GM23338 (cell line): ENCODE results near the gene SKIC8. TPM values are rescaled to one million over a fixed set of nuclear protein-coding genes. Genes with fewer than 3 reads are reported as not detected.
A peak's percentile ranks its signal among the peaks of the same experiment; 100 is the strongest.

Experiments
- ATAC-seq: fragments of 200-7000 bp; cut with Tn5 transposase; 3 replicates; pipeline ENCODE4 v1.9.1; 2020
- DNase-seq: peaks from one replicate; pipeline ENCODE4 v3.0.0-alpha.2; 2015; ENCODE audit warnings: low spot score
- H2AFZ ChIP-seq: fragments of 200-600 bp; sonication (generic); 2 replicates; pipeline ENCODE4 v1.8.0; 2016; ENCODE audit warnings: antibody characterized with exemption, mild to moderate bottlenecking, moderate library complexity
- H3F3A ChIP-seq: fragments of 200-600 bp; sonication (generic); replicated peaks from 2 replicates; pipeline ENCODE4 v1.8.0; 2017; ENCODE audit warnings: antibody characterized with exemption, mixed run types, low read depth
- H3K27ac ChIP-seq: fragments of 200-600 bp; sonication (generic); 2 replicates; pipeline ENCODE4 v1.6.1; 2016; ENCODE audit warnings: low read depth
- H3K27me3 ChIP-seq: fragments of 200-600 bp; sonication (generic); 2 replicates; pipeline ENCODE4 v1.8.0; 2016; ENCODE audit warnings: mild to moderate bottlenecking, mixed run types, moderate library complexity; ENCODE audit not compliant: insufficient read depth
- H3K36me3 ChIP-seq: fragments of 200-600 bp; sonication (generic); 2 replicates; pipeline ENCODE4 v1.8.0; 2016; ENCODE audit warnings: mild to moderate bottlenecking; ENCODE audit not compliant: insufficient read depth
- H3K4me1 ChIP-seq: fragments of 200-600 bp; sonication (generic); 2 replicates; pipeline ENCODE4 v1.8.0; 2016; ENCODE audit warnings: mild to moderate bottlenecking, moderate library complexity; ENCODE audit not compliant: insufficient read depth
- H3K4me2 ChIP-seq: fragments of 200-600 bp; sonication (generic); 2 replicates; pipeline ENCODE4 v1.7.1; 2017; ENCODE audit warnings: mixed run types
- H3K4me3 ChIP-seq: fragments of 200-600 bp; sonication (generic); 2 replicates; pipeline ENCODE4 v1.6.1; 2016; ENCODE audit warnings: mixed run types
- H3K79me2 ChIP-seq: fragments of 200-600 bp; sonication (generic); replicated peaks from 2 replicates; pipeline ENCODE4 v1.8.0; 2017; ENCODE audit warnings: mild to moderate bottlenecking; ENCODE audit not compliant: insufficient read depth
- H3K9me2 ChIP-seq: fragments of 200-600 bp; sonication (generic); 2 replicates; pipeline ENCODE4 v1.8.0; 2017; ENCODE audit not compliant: insufficient read depth
- H4K20me1 ChIP-seq: fragments of 200-600 bp; sonication (generic); replicated peaks from 2 replicates; pipeline ENCODE4 v1.8.0; 2017; ENCODE audit warnings: mild to moderate bottlenecking; ENCODE audit not compliant: insufficient read depth
- H3K27ac Mint-ChIP-seq: 2 replicates; pipeline ENCODE4 v1.8.0; 2020; ENCODE audit warnings: inconsistent platforms, mild to moderate bottlenecking, moderate library complexity, mixed read lengths
- H3K27me3 Mint-ChIP-seq: 3 replicates; pipeline ENCODE4 v1.8.0; 2022; ENCODE audit warnings: low read depth, mild to moderate bottlenecking, moderate library complexity, mixed read lengths, inconsistent platforms; ENCODE audit not compliant: insufficient read depth, poor library complexity
- H3K36me3 Mint-ChIP-seq: 3 replicates; pipeline ENCODE4 v1.8.0; 2021; ENCODE audit warnings: low read depth, mild to moderate bottlenecking, inconsistent platforms, moderate library complexity, mixed read lengths
- H3K4me1 Mint-ChIP-seq: 3 replicates; pipeline ENCODE4 v1.8.0; 2020; ENCODE audit warnings: mild to moderate bottlenecking, inconsistent platforms, mixed read lengths
- H3K4me3 Mint-ChIP-seq: 3 replicates; pipeline ENCODE4 v1.8.0; 2021; ENCODE audit warnings: moderate library complexity, mild to moderate bottlenecking, inconsistent platforms, mixed read lengths
- H3K9me3 Mint-ChIP-seq: 3 replicates; pipeline ENCODE4 v1.8.0; 2020; ENCODE audit warnings: moderate library complexity, mild to moderate bottlenecking, inconsistent platforms, mixed read lengths
- CREB1 ChIP-seq: fragments of 250-450 bp; sonication (Bioruptor Pico); IDR thresholded peaks from 2 replicates; pipeline ENCODE4 v1.5.0; 2020; ENCODE audit warnings: low read depth, mild to moderate bottlenecking, moderate library complexity
- CTCF ChIP-seq, 2 experiments: fragments of 200-600 bp in 1 of 2; sonication (generic) in 1 of 2; conservative IDR thresholded peaks; 2 replicates each; pipeline versions ENCODE4 v1.5.1 to v1.6.1; 2016 to 2017; ENCODE audit warnings: antibody characterized with exemption in 2 of 2, low read depth in 2 of 2, mild to moderate bottlenecking in 2 of 2, moderate library complexity in 1 of 2
- EZH2 ChIP-seq: fragments of 200-600 bp; sonication (generic); IDR thresholded peaks from one replicate; pipeline ENCODE4 v1.8.0; 2017; ENCODE audit warnings: antibody characterized with exemption, mild to moderate bottlenecking, low read depth; ENCODE audit not compliant: unreplicated experiment
- EZH2phosphoT487 ChIP-seq: fragments of 200-600 bp; sonication (generic); IDR thresholded peaks from one replicate; pipeline ENCODE4 v1.8.1; 2018; ENCODE audit warnings: antibody characterized with exemption; ENCODE audit not compliant: unreplicated experiment
- JUNB ChIP-seq: IDR thresholded peaks from one replicate; pipeline ENCODE4 v1.6.1; 2016; ENCODE audit warnings: antibody characterized with exemption; ENCODE audit not compliant: unreplicated experiment
- NANOG ChIP-seq: IDR thresholded peaks from 2 replicates; pipeline ENCODE4 v1.6.1; 2016; ENCODE audit warnings: antibody characterized with exemption, borderline replicate concordance
- POLR2AphosphoS5 ChIP-seq: IDR thresholded peaks from 2 replicates; pipeline ENCODE4 v1.6.1; 2016; ENCODE audit warnings: antibody characterized with exemption, low read depth
- STAT1 ChIP-seq: IDR thresholded peaks from one replicate; pipeline ENCODE4 v1.6.1; 2016; ENCODE audit warnings: antibody characterized with exemption; ENCODE audit not compliant: unreplicated experiment
- ZNF114 ChIP-seq: fragments of 250-450 bp; sonication (Bioruptor Pico); IDR thresholded peaks from 2 replicates; pipeline ENCODE4 v1.5.0; 2020; ENCODE audit warnings: mild to moderate bottlenecking, moderate library complexity
- ZNF331 ChIP-seq: fragments of 250-450 bp; sonication (Bioruptor Pico); IDR thresholded peaks from 2 replicates; pipeline ENCODE4 v1.5.0; 2020; ENCODE audit warnings: low read depth, mild to moderate bottlenecking, moderate library complexity
- polyA plus RNA-seq: library from polyadenylated mRNA; unstranded; fragments of >200 nt; fragmentation: Nextera tagmentation; extraction: Ambion mirVana; gene quantifications from 2 replicates; pipeline ENCODE4 v1.2.1, GENCODE V29; 2016
- total RNA-seq: library from RNA; depleted of rRNA; stranded (reverse); fragments of >200 nt; shearing (Covaris generic); gene quantifications from 2 replicates; pipeline ENCODE4 v1.2.3, GENCODE V29; 2014
- TF ChIP-seq, protein P1 (sequence below): IDR thresholded peaks from one replicate; pipeline ENCODE4 v1.6.1; 2018; ENCODE audit warnings: antibody characterized with exemption; ENCODE audit not compliant: unreplicated experiment
- TF ChIP-seq, protein P2 (sequence below): IDR thresholded peaks from 2 replicates; pipeline ENCODE4 v1.6.1; 2016; ENCODE audit warnings: antibody characterized with exemption
- TF ChIP-seq, protein P3 (sequence below): fragments of 250-450 bp; sonication (Bioruptor Pico); IDR thresholded peaks from 2 replicates; pipeline ENCODE4 v1.5.0; 2020; ENCODE audit warnings: mild to moderate bottlenecking, moderate library complexity

Gene SKIC8
- total and polyA plus RNA-seq, 2 experiments from 2014 or later: 59.4 to 73.8 TPM

DNA sequence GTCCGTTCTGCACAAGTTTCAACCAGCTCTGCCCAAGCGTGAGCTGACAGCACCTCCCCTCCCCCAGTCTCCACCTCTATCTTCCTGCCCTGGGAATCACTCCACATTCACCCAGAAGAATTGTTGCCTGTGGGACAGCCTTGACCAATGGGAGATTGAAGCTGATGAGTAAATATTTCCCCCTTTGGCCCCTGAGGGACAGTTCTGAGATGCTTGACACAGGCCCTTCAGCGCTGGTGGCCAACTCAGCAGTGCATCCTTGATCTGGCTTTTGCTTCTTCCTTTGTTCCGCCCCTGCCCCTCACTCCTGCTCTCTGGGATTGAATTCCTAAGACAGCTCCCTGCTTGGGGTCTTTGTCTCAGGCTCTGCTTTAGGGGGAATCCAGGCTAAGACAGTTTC lies 13.1 kb upstream of the SKIC8 start:
- Mint-ChIP-seq H3K36me3 (no peaks in the 10 kb centered on the region), H3K9me3 (no peaks in the 10 kb centered on the region; the same call in 2 of the 3 replicates), H3K4me1 (peaks cover 34% of the 10 kb centered on the region), H3K27me3 (peaks cover 20% of the 10 kb centered on the region), H3K27ac (peak overlapping the region; percentile 8; the same call in 1 of the 2 replicates), H3K4me3 (no peak overlapping the region)
- no peak for TF ChIP-seq NANOG
- TF ChIP-seq, protein P1, sequence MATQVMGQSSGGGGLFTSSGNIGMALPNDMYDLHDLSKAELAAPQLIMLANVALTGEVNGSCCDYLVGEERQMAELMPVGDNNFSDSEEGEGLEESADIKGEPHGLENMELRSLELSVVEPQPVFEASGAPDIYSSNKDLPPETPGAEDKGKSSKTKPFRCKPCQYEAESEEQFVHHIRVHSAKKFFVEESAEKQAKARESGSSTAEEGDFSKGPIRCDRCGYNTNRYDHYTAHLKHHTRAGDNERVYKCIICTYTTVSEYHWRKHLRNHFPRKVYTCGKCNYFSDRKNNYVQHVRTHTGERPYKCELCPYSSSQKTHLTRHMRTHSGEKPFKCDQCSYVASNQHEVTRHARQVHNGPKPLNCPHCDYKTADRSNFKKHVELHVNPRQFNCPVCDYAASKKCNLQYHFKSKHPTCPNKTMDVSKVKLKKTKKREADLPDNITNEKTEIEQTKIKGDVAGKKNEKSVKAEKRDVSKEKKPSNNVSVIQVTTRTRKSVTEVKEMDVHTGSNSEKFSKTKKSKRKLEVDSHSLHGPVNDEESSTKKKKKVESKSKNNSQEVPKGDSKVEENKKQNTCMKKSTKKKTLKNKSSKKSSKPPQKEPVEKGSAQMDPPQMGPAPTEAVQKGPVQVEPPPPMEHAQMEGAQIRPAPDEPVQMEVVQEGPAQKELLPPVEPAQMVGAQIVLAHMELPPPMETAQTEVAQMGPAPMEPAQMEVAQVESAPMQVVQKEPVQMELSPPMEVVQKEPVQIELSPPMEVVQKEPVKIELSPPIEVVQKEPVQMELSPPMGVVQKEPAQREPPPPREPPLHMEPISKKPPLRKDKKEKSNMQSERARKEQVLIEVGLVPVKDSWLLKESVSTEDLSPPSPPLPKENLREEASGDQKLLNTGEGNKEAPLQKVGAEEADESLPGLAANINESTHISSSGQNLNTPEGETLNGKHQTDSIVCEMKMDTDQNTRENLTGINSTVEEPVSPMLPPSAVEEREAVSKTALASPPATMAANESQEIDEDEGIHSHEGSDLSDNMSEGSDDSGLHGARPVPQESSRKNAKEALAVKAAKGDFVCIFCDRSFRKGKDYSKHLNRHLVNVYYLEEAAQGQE: no peak
- no peak for TF ChIP-seq ZNF331
- no peak for TF ChIP-seq CREB1 (CRISPR knock-in tag)
- TF ChIP-seq ZNF114 (CRISPR knock-in tag): no peak
- TF ChIP-seq CTCF (conservative IDR thresholded peaks at IDR 0.05; ENCODE audit: low read depth in 2 of 2): no peak
- TF ChIP-seq, protein P2, sequence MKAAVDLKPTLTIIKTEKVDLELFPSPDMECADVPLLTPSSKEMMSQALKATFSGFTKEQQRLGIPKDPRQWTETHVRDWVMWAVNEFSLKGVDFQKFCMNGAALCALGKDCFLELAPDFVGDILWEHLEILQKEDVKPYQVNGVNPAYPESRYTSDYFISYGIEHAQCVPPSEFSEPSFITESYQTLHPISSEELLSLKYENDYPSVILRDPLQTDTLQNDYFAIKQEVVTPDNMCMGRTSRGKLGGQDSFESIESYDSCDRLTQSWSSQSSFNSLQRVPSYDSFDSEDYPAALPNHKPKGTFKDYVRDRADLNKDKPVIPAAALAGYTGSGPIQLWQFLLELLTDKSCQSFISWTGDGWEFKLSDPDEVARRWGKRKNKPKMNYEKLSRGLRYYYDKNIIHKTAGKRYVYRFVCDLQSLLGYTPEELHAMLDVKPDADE: no peak
- TF ChIP-seq POLR2AphosphoS5: no peak
- TF ChIP-seq JUNB: no peak
- TF ChIP-seq STAT1: no peak
- TF ChIP-seq EZH2: no peak
- TF ChIP-seq, protein P3, sequence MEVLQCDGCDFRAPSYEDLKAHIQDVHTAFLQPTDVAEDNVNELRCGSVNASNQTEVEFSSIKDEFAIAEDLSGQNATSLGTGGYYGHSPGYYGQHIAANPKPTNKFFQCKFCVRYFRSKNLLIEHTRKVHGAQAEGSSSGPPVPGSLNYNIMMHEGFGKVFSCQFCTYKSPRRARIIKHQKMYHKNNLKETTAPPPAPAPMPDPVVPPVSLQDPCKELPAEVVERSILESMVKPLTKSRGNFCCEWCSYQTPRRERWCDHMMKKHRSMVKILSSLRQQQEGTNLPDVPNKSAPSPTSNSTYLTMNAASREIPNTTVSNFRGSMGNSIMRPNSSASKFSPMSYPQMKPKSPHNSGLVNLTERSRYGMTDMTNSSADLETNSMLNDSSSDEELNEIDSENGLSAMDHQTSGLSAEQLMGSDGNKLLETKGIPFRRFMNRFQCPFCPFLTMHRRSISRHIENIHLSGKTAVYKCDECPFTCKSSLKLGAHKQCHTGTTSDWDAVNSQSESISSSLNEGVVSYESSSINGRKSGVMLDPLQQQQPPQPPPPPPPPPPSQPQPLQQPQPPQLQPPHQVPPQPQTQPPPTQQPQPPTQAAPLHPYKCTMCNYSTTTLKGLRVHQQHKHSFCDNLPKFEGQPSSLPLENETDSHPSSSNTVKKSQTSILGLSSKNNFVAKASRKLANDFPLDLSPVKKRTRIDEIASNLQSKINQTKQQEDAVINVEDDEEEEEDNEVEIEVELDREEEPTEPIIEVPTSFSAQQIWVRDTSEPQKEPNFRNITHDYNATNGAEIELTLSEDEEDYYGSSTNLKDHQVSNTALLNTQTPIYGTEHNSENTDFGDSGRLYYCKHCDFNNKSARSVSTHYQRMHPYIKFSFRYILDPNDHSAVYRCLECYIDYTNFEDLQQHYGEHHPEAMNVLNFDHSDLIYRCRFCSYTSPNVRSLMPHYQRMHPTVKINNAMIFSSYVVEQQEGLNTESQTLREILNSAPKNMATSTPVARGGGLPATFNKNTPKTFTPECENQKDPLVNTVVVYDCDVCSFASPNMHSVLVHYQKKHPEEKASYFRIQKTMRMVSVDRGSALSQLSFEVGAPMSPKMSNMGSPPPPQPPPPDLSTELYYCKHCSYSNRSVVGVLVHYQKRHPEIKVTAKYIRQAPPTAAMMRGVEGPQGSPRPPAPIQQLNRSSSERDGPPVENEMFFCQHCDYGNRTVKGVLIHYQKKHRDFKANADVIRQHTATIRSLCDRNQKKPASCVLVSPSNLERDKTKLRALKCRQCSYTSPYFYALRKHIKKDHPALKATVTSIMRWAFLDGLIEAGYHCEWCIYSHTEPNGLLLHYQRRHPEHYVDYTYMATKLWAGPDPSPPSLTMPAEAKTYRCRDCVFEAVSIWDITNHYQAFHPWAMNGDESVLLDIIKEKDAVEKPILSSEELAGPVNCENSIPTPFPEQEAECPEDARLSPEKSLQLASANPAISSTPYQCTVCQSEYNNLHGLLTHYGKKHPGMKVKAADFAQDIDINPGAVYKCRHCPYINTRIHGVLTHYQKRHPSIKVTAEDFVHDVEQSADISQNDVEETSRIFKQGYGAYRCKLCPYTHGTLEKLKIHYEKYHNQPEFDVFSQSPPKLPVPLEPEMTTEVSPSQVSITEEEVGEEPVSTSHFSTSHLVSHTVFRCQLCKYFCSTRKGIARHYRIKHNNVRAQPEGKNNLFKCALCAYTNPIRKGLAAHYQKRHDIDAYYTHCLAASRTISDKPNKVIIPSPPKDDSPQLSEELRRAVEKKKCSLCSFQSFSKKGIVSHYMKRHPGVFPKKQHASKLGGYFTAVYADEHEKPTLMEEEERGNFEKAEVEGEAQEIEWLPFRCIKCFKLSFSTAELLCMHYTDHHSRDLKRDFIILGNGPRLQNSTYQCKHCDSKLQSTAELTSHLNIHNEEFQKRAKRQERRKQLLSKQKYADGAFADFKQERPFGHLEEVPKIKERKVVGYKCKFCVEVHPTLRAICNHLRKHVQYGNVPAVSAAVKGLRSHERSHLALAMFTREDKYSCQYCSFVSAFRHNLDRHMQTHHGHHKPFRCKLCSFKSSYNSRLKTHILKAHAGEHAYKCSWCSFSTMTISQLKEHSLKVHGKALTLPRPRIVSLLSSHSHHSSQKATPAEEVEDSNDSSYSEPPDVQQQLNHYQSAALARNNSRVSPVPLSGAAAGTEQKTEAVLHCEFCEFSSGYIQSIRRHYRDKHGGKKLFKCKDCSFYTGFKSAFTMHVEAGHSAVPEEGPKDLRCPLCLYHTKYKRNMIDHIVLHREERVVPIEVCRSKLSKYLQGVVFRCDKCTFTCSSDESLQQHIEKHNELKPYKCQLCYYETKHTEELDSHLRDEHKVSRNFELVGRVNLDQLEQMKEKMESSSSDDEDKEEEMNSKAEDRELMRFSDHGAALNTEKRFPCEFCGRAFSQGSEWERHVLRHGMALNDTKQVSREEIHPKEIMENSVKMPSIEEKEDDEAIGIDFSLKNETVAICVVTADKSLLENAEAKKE: no peak
- TF ChIP-seq EZH2phosphoT487: no peak
- Histone ChIP-seq H3K27ac (no peak overlapping the region), H3K27me3 (no peaks in the 10 kb centered on the region), H4K20me1 (no peaks in the 10 kb centered on the region), H3K4me2 (no peak overlapping the region), H2AFZ (peak overlapping the region; percentile 88; the same call in 1 of the 2 replicates), H3K4me1 (peaks cover 15% of the 10 kb centered on the region), H3K4me3 (no peak overlapping the region), H3F3A (peaks cover 11% of the 10 kb centered on the region; the same call in 1 of the 2 replicates), H3K9me2 (no peaks in the 10 kb centered on the region), H3K79me2 (no peaks in the 10 kb centered on the region), H3K36me3 (no peaks in the 10 kb centered on the region)
- DNase-seq (no peak), ATAC-seq (no peak; the same call in 2 of the 3 replicates)
